GM18873 (cell line): ENCODE results near the gene ZNF526.
A peak's percentile ranks its signal among the peaks of the same experiment; 100 is the strongest.
"Not testable (repeated sequence)": the region's sequence is repeated elsewhere in the genome, so short reads cannot be mapped to it uniquely, and the experiment has no call there.

ENCODE experiments used
- ATAC-seq: cut with Tn5 transposase; IDR thresholded peaks from one replicate; pipeline ENCODE4 v1.9.1; 2021; ENCODE audit warnings: mild to moderate bottlenecking, moderate library complexity, moderate number of reproducible peaks; ENCODE audit not compliant: unreplicated experiment, low FRiP score

The ZNF526 gene

GRCh38 chr19:42254850-42255765 lies 35.0 kb downstream of the ZNF526 start, which contains the start of gene ERF:
ERF (minus strand) TSS chr19:42255128; CDS start chr19:42254999, 129 bp downstream.
- no peak for ATAC-seq

GRCh38 chr19:42255766-42256745 lies 35.9 kb downstream of the ZNF526 start:
- no peak for ATAC-seq

- ATAC-seq: not testable (repeated sequence)
Measured at GRCh38 chr19:42257842-42258241, 37.7 kb downstream of the ZNF526 start.

- ATAC-seq: no peak
Measured at GRCh38 chr19:42261763-42262162, 41.7 kb downstream of the ZNF526 start.

- not testable (repeated sequence) for ATAC-seq
Measured at GRCh38 chr19:42266105-42266504, 46.0 kb downstream of the ZNF526 start.

GRCh38 chr19:42266928-42267603 lies 47.0 kb downstream of the ZNF526 start:
- not testable (repeated sequence) for ATAC-seq

GRCh38 chr19:42267644-42268141 lies 47.6 kb downstream of the ZNF526 start:
- ATAC-seq: no peak

- ATAC-seq: peak; percentile 44
Measured at GRCh38 chr19:42268142-42268703, 48.1 kb downstream of the ZNF526 start.

GRCh38 chr19:42268704-42269477 lies 48.8 kb downstream of the ZNF526 start, which contains the start of gene CIC:
CIC (plus strand) TSS chr19:42269252; CDS start chr19:42271784, 2,532 bp downstream.
- ATAC-seq: peak; percentile 73

GRCh38 chr19:42269478-42270345 lies 49.6 kb downstream of the ZNF526 start:
- no peak for ATAC-seq

GRCh38 chr19:42270346-42271044 lies 50.4 kb downstream of the ZNF526 start:
- ATAC-seq: no peak

- ATAC-seq: no peak
Measured at GRCh38 chr19:42271045-42271419, 50.9 kb downstream of the ZNF526 start.

GRCh38 chr19:42271861-42272534 lies 51.9 kb downstream of the ZNF526 start:
- ATAC-seq: no peak

GRCh38 chr19:42272535-42272897 lies 52.4 kb downstream of the ZNF526 start:
- ATAC-seq: no peak

- ATAC-seq: no peak
Measured at GRCh38 chr19:42272989-42273406, 52.9 kb downstream of the ZNF526 start.

GRCh38 chr19:42273407-42274064 lies 53.4 kb downstream of the ZNF526 start:
- no peak for ATAC-seq
